ENCODE results near the gene TLX1. TPM values are rescaled to one million over a fixed set of nuclear protein-coding genes. Genes with fewer than 3 reads are reported as not detected.

The TLX1 gene
- total and polyA plus RNA-seq, 9 donors = not detected

- DNase-seq = no peak
- H3K4me1 ChIP-seq (ENCODE audit: insufficient read depth) = no peaks in the 10 kb centered on the region
- H3K27ac ChIP-seq = no peak overlapping the region
- H3K9me3 ChIP-seq = no peaks in the 10 kb centered on the region
- H3K36me3 ChIP-seq = no peaks in the 10 kb centered on the region
- intact Hi-C loops (cut with DNase I) = no loop called here
- TF ChIP-seq EP300 (IDR thresholded peaks at IDR 0.05) (no peak), POLR2A (IDR thresholded peaks at IDR 0.05) (no peak), CTCF (IDR thresholded peaks at IDR 0.05) (no peak)
- no peak overlapping the region for H3K4me3 ChIP-seq
- no peaks in the 10 kb centered on the region for H3K27me3 ChIP-seq
- WGBS, 3 donors = 70 to 80% (median 73%) methylated on average over 4 of the region's 4 CpGs
Observed at GRCh38 chr10:101176577-101176976, 45.5 kb downstream of the TLX1 start.

- no peak for DNase-seq
- TF ChIP-seq CTCF (IDR thresholded peaks at IDR 0.05) = no peak
- no peak for TF ChIP-seq POLR2A (IDR thresholded peaks at IDR 0.05)
- H3K27ac ChIP-seq = no peak overlapping the region
- H3K4me3 ChIP-seq = no peak overlapping the region
- H3K36me3 ChIP-seq = no peaks in the 10 kb centered on the region
- intact Hi-C loops (cut with DNase I) = no loop called here
- 64 to 75% (median 65%) methylated on average over 2 of the region's 2 CpGs for WGBS, 3 donors
- no peaks in the 10 kb centered on the region for H3K9me3 ChIP-seq
- H3K4me1 ChIP-seq (ENCODE audit: insufficient read depth) = no peaks in the 10 kb centered on the region
- H3K27me3 ChIP-seq = no peaks in the 10 kb centered on the region
Observed at GRCh38 chr10:101182936-101183335, 51.8 kb downstream of the TLX1 start.

- Histone ChIP-seq H3K27me3 (no peaks in the 10 kb centered on the region), H3K36me3 (no peaks in the 10 kb centered on the region), H3K4me3 (no peak overlapping the region), H3K4me1 (ENCODE audit: insufficient read depth) (no peaks in the 10 kb centered on the region), H3K9me3 (no peaks in the 10 kb centered on the region), H3K27ac (no peak overlapping the region)
- WGBS, 3 donors = 70 to 80% (median 76%) methylated on average over 6 of the region's 6 CpGs
- TF ChIP-seq EP300 (IDR thresholded peaks at IDR 0.05) (no peak), POLR2A (IDR thresholded peaks at IDR 0.05) (no peak), CTCF (IDR thresholded peaks at IDR 0.05) (no peak)
- DNase-seq = no peak
- intact Hi-C loops (cut with DNase I) = no loop called here
Observed at GRCh38 chr10:101183458-101184183, 52.5 kb downstream of the TLX1 start.

Other genes starting within 250 kb of the TLX1 start
- gene SLF2, start 218.3 kb upstream of the TLX1 start, total RNA-seq = 10 to 100 TPM; 27.0 to 81.9 (median 42.1) TPM
- gene SLF2, start 218.3 kb upstream of the TLX1 start, polyA plus RNA-seq = 10 to 100 TPM; 19.6 to 20.5 TPM
- 10 to 100 TPM in 5 of 7 donors, 1 to 10 TPM in 2; 5.9 to 24.9 (median 13.1) TPM for gene SEMA4G, start 161.8 kb upstream of the TLX1 start, total RNA-seq
- 10 to 100 TPM in 1 of 2 donors, 1 to 10 TPM in 1; 9.1 to 25.5 TPM for gene SEMA4G, start 161.8 kb upstream of the TLX1 start, polyA plus RNA-seq
- gene MRPL43, start 143.8 kb upstream of the TLX1 start, total RNA-seq = 100 to 1,000 TPM in 1 of 7 donors, 10 to 100 TPM in 6; 68.2 to 113 (median 83.3) TPM
- gene MRPL43, start 143.8 kb upstream of the TLX1 start, polyA plus RNA-seq = 100 to 1,000 TPM in 1 of 2 donors, 10 to 100 TPM in 1; 56.6 to 126 TPM
- gene TWNK, start 143.8 kb upstream of the TLX1 start, total RNA-seq = 10 to 100 TPM in 4 of 7 donors, 1 to 10 TPM in 3; 2.4 to 13.9 (median 10.7) TPM
- gene TWNK, start 143.8 kb upstream of the TLX1 start, polyA plus RNA-seq = 10 to 100 TPM in 1 of 2 donors, 1 to 10 TPM in 1; 5.3 to 12.5 TPM
- gene LZTS2, start 131.5 kb upstream of the TLX1 start, total RNA-seq = 100 to 1,000 TPM in 2 of 7 donors, 10 to 100 TPM in 5; 60.6 to 121 (median 77.4) TPM
- gene LZTS2, start 131.5 kb upstream of the TLX1 start, polyA plus RNA-seq = 10 to 100 TPM in 1 of 2 donors, 1 to 10 TPM in 1; 9.4 to 93.9 TPM
- gene PDZD7, start 100.2 kb upstream of the TLX1 start, total RNA-seq = 1 to 10 TPM in 2 of 7 donors, under 1 TPM in 5; 0.56 to 1.2 (median 0.74) TPM
- under 1 TPM; 0.07 to 0.44 TPM for gene PDZD7, start 100.2 kb upstream of the TLX1 start, polyA plus RNA-seq
- 10 to 100 TPM; 20.2 to 47.0 (median 28.6) TPM for gene SFXN3, start 100.1 kb upstream of the TLX1 start, total RNA-seq
- 10 to 100 TPM; 26.5 to 51.5 TPM for gene SFXN3, start 100.1 kb upstream of the TLX1 start, polyA plus RNA-seq
- 1 to 10 TPM in 2 of 7 donors, under 1 TPM in 3, not detected in 2; 0.57 to 1.4 (median 0.94) TPM for gene KAZALD1, start 69.3 kb upstream of the TLX1 start, total RNA-seq
- gene KAZALD1, start 69.3 kb upstream of the TLX1 start, polyA plus RNA-seq = 1 to 10 TPM in 1 of 2 donors, under 1 TPM in 1; 0.46 to 1.9 TPM
- not detected for gene LBX1, start 98.2 kb downstream of the TLX1 start, total RNA-seq
- gene LBX1, start 98.2 kb downstream of the TLX1 start, polyA plus RNA-seq = not detected
- 10 to 100 TPM; 12.3 to 31.4 (median 27.7) TPM for gene BTRC, start 222.9 kb downstream of the TLX1 start, total RNA-seq
- gene BTRC, start 222.9 kb downstream of the TLX1 start, polyA plus RNA-seq = 10 to 100 TPM in 1 of 2 donors, 1 to 10 TPM in 1; 7.2 to 24.0 TPM

Measured in ovary (tissue), 9 donors.